Fibroblast of skin of left biceps (primary cell): ENCODE data around the gene KREMEN1.
"Not testable (repeated sequence)": the region's sequence is repeated elsewhere in the genome, so short reads cannot be mapped to it uniquely, and the experiment has no call there.

ENCODE experiments used
- DNase-seq, 2 experiments: peaks; one replicate each; pipeline ENCODE4 v3.0.0-alpha.2; 2013; ENCODE audit warnings: low read depth in 2 of 2

The KREMEN1 gene

DNA sequence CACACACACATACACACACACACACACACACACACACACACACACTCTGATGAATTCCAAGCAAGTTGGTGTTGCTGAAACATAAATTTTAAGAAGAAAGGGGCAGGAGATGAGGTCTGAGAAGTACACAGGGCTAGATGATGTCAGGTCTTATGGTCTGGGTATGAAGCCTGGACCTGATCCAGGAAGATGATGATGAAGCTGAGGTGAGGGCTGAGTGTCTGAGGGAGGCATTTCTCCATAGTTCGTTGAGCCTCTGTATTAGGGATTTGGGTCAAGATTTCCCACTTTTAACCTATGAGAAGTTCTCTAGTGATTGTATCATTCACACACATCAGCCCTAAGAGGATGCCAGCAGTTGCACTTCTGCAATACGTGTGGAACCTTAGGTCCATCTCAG lies 32.6 kb downstream of the KREMEN1 start:
- DNase-seq, result no peak

DNA sequence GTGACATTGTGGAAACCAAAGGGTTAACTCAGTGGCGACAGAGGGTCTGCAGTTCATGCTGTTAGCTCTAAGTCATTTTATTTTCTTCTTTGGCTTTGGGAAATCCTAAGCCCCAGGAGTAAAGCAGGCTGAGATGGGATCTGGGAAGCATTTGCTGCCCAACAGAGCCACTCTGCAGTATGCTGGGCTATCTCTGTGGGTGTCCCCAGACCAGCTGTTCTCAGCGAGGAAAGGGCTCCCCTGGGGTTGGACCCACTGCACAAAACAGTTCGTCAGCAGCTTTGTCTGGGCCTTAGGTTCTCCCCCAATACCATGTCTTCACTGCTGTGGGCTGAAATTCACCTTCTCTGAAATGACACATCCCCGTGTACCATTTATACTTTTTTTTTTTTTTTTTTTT lies 34.0 kb downstream of the KREMEN1 start:
- DNase-seq, result no peak

DNA sequence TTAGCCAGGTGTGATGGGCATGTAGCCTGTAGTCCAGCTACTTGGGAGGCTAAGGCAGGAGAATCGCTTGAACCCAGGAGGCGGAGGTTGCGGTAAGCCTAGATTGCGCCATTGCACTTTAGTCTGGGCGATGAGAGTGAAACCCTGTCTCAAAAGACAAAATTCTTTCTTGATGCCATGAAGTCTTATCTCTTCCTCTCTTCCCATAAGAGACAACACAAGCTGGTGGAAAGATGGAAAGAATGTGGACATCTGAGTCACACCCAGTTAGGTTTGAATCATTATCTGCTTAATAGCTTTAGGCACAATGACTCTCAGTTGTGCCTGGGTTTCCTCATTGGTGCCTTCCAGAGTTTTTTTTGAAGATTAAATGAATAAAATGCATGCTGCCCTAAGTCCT lies 35.3 kb downstream of the KREMEN1 start:
- DNase-seq, result no peak

DNA sequence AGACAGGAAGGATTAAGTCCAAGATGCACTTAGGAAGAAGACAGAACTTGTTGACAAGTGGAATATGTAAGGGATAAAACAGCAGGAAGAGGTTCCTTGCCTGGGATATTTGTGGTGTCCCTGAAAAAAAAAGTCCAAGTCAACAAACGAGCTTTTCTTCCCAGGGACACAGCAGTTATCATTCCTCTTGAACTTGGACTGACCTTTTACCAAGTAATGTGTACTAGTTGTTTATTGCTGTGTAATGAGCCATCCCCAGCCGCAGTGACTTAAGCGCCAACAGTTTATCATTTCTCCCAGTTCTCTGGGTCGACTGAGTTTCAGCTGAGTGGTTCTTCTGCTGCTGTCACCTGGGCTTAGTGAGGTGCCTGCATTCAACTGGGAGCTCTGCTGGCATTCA lies 37.0 kb downstream of the KREMEN1 start:
- no peak for DNase-seq

DNA sequence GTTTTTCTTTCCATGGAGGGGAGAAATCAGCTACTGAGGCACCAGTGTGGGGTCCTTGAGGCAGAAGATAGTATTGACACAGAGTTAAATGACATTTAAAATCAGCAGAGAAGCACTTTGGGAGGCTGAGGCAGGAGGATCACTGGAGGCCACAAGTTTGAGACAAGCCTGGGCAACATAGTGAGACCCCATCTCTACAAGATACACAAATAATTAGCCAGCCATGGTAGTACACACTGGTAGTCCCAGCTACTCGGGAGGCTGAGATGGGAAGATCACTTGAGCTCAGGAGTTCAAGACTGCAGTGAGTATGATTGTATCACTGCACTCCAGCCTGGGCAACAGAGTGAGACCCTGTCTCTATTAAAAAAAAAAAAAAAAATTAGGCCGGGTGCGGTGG lies 38.1 kb downstream of the KREMEN1 start:
- no peak for DNase-seq

DNA sequence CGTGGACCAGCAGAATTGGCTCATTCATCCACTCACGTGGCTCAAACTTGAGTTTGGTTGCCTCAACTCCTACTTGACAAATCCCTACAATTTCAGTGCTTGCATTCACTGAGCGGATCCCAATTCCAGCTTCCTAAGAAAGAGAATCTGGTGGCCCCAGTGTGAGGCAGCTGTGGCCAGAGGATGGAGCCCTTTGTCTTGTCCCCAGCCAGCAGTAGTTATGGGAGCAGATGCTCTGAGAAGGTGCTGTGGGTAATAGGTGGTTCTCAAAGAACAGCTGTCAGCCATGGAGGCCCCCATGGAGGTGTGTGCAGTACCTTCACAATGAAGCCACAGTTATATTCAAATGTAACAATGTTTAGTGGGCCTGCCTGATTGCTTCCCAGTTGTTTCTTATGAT lies 39.3 kb downstream of the KREMEN1 start:
- DNase-seq, result no peak

DNA sequence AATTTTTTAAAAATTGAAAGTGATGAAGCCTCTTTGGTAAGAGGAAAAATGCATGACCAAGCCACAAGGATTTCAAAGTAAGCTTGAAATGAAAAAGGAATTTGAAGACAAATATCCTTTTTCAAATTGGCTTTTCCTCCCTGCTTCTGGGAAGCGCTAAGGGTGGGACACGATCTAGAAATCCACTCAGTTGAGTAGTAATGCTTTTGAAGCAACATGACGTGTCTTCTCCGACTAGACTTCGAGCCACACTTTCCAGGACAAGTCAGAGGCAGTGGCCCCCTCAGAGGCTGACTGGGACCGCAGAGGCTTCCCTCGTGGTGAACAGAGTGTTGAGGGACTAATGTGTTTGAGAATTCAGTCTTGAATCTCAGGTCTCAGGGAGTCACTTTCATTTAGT lies 39.8 kb downstream of the KREMEN1 start:
- DNase-seq, result no peak

DNA sequence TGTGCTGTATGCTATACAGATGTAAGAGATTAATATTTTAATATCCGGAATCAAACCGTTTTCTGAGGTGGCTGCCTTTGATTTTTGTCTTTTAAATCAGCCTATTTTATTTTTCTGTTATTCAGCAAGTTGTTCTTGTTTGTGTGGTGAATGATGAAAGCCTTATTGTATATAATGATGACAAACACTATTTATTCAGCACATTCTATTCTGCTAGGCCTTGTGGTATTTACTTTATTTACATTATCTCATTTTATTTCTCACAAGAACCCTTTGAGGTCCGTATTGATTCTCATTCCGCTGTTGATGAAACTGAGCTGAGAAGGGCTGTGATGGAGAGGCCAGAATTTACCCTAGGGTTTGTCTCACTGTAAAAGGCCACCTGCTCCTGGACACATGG lies 40.5 kb downstream of the KREMEN1 start:
- no peak for DNase-seq

DNA sequence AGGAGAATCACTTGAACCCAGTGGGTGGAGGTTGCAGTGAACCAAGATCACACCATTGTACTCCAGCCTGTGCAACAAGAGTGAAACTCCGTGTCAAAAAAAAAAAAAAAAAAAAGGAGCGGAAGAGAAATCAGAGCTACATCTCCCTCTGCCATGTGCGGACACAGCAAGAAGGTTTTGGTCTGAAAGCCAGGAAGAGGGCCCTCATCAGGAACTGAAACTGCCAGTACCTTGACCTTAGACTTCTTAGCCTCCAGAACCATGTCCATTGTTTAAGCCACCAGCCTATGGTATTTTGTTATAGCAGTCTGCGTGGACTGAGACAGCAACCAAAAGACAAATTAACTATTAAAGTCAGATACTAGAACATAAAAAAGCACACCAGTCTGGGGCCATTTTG lies 41.6 kb downstream of the KREMEN1 start:
- DNase-seq, result no peak

DNA sequence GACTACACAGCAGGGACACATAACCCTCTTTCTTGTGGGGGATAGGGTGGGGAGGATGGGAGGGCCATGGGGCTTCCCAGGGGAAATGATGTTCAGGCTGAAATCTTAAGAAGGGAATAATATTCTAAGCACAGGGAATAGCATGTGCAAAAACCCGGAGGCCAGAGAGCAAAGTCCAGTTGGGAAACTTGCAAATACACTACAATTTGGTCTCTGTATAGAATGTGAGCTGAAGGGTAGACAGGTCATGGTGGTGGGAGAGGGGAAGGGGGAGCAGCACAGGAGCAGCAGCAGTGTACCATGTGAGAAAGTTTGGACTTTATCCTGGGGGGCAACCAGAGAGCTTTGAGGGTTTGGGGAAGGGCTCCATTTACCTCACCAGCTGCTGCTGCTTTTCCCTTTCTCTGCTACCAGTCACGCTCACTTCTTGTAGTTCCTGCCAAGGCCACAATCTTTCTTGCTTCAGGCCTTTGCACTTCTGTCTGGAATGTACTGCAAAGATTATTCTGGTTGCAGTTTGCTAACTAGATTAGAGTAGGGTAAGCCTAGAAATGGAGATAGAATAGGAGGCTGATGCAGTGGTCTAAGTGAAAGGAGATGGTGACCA lies 43.0 kb downstream of the KREMEN1 start:
- no peak for DNase-seq

DNA sequence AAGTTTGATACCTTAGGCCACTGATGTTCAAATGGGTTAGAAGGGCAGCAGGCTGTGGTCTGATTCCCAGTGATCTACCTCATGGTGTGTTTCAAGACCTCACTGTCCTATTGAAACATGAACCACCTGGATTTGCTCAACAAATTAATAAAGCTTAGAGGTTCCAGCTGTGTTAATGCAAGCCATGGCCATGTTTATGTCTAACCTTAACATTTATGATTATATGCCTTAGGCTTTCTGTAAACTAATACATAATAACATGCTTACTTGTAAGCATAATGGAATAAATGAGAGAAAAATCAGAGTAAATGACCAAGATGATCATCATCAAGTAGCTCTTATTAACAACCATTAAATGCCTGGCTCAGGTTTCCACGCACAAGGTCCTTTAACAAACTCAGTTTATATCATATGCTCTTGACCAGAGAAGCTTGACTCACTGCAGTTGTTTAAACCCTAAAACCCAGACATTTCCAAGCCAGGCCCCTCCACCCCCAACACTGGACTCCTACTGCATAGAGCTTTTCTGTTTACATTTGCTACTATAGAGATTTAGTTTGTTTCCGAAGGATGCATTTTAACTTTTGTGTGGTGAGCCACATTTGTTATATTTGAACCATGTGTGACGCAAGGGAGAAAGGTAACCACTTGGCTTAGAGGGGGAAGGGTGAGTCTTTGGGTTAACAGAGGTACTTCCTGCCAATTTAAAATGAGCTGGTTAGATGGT lies 43.7 kb downstream of the KREMEN1 start:
- DNase-seq, result no peak

DNA sequence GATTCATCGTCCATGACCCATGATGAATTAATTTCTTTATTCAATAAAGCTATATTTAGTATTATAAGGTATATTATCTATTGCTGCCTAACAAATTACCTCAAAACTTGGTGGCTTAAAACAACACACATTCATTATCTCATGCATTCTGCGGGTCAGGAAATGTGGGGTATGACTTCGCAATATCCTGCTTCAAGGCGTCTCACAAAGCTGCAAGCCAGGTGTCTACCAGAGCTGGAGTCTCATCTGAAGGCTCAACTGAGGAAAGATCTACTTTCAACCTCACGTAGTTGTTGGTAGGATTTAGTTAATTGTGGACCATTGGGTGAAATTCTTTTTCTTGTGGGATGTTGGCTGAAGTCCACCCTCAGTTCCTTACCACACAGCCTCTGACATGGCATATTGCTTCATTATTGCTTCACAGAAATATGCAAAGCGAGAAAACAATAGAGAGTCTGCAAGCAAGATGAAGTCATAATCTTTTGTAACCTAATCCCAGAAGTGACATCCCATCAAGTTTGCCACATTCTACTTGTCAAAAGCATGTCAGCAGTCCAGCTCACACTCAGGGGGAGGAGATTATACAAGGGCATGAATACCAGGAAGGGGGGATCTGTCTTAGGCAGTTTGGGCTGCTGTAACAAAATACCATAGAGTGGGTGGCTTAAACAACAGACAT lies 45.1 kb downstream of the KREMEN1 start:
- no peak for DNase-seq

DNA sequence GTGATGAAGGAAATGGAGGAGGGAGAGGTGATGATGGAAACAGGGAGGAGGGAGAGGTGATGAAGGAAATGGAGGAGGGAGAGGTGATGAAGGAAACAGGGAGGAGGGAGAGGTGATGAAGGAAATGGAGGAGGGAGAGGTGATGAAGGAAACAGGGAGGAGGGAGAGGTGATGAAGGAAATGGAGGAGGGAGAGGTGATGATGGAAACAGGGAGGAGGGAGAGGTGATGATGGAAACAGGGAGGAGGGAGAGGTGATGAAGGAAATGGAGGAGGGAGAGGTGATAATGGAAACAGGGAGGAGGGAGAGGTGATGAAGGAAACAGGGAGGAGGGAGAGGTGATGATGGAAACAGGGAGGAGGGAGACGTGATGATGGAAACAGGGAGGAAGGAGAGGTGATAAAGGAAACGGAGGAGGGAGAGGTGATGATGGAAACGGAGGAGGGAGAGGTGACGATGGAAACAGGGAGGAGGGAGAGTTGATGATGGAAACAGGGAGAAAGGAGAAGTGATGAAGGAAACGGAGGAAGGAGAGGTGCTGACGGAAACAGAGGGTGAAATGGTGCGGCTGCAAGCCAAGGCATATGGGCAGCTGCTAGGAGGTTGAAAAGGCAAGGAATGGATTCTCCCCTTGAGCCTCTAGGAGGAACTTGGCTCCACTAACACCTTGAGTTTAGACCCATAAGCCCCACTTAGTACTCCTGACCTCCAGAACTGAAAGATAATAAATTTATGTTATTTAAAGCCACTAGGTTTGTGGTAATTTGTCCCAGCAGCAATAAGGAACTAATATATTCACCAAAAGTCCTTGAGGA lies 47.5 kb downstream of the KREMEN1 start:
- DNase-seq, result not testable (repeated sequence)

DNA sequence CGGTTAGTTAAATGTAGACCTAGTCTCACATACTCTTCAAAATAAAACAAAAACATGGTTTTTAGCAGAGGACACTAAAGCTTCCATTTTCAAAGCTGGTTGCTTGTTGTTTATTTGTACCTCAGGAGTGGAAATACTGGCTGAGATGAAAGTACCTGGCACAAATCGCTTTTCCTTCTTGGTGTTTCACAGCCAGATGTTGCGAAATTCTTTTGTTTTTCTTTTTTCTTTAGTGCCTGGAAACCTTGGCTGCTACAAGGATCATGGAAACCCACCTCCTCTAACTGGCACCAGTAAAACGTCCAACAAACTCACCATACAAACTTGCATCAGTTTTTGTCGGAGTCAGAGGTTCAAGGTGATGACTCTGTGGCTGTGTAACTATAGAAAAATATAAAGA lies 48.3 kb downstream of the KREMEN1 start:
- DNase-seq, result no peak

DNA sequence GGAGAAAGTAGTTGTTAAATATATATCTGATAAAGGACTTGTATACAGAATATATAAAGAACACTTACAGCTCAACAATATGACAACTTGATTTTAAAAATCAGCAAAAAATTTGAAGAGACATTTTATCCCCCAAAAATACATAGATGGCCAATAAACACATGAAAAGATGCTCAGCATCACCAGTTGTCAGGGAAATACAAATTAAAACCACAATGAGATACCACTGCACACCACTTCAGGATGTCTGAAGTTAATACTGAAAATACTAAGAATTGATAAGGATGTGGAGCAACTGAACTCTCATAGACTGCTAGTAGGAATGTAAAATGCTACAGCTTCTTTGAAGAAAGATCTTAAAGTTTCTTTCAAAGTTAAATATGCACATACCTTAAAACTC lies 49.2 kb downstream of the KREMEN1 start:
- no peak for DNase-seq

DNA sequence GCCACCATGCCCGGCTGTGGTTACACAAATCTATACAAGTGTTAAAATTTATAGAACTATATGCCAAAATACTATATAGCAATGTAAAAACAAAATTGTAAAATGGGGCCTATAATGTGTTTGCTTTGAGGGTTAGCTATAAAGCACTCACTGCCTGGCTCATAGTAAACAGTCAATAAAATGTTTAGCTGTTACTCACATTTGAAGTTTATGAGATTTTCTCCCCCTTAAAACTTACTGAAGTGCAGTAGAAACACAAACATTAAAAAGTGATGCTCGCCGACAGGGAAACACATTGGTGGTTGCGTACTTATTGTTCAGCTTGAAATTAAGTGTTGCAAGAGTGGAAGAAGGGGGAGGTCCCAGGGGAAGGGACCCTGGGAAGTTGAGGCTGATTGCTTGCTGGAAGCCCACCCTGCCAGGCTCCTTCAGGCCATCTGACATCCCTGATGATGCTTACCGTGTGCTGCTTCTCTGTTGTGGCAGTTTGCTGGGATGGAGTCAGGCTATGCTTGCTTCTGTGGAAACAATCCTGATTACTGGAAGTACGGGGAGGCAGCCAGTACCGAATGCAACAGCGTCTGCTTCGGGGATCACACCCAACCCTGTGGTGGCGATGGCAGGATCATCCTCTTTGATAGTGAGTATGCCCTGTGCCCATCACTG lies 52.1 kb downstream of the KREMEN1 start:
- no peak for DNase-seq

DNA sequence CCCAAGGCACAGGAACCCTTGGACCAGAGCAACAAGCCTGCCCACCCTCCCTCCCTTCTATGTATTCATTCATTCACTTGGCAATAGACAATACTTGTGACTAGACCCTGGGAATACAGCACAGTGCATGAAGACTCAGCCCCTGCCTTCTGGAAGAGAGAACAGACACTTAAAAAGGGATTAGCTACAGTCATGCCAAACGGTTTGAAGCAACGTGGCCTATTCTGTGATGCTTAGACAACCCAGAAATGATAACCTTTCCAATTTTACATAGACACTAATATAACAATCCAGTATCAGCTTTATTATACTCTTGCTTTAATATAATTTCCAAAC lies 52.6 kb downstream of the KREMEN1 start:
- DNase-seq, result no peak

DNA sequence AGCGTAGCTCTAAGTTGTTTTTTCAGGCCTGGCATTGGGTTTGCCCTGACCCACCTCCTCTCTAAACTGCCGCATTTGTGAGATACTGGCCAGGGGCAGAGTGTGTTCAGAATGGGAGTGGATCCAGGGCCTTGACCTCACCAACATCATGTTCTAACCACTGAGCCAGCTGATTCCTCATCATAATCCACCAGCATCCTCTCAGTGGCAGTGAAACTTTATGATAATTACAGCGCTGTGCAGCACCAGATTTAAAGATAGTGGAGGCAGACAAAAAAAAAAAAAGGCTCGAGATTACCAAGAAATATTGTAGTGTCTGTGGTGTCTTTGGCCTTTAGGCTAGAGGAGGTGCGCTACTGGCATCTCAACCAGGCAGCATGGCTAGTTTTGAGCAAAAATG lies 53.0 kb downstream of the KREMEN1 start:
- DNase-seq, result no peak

DNA sequence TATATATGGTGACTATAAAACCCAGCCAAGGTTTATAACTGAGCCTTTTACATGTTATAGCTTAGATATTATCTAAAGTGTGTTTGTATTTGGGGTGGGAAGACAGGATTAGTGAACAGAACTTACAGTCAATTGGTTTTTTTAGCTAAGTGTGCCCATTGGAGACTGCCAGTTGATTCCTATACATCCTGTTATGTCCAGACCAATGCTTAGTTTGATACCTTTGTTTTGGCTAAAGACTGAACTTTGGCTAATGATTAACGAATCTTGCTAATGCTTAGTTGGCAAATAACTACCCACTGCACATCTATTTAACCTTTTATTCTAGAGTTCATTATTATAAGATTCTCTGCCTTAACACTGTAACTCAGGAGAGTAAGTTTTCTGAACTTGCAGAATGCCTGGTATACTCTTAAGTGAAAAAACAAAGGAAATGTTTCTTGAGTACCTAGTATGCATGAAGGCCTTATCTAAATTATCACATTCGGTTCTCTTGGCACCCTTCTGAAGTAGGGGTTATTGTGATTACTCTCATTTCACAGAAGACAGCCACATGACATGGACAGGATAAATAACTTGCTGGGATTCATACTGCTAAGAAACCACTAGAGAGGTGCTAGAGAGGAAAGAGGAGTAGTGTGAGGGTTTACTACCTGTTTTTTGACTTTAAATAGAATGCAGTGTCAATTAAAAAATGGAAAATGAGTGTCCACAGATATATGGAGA lies 54.0 kb downstream of the KREMEN1 start:
- DNase-seq, result no peak

DNA sequence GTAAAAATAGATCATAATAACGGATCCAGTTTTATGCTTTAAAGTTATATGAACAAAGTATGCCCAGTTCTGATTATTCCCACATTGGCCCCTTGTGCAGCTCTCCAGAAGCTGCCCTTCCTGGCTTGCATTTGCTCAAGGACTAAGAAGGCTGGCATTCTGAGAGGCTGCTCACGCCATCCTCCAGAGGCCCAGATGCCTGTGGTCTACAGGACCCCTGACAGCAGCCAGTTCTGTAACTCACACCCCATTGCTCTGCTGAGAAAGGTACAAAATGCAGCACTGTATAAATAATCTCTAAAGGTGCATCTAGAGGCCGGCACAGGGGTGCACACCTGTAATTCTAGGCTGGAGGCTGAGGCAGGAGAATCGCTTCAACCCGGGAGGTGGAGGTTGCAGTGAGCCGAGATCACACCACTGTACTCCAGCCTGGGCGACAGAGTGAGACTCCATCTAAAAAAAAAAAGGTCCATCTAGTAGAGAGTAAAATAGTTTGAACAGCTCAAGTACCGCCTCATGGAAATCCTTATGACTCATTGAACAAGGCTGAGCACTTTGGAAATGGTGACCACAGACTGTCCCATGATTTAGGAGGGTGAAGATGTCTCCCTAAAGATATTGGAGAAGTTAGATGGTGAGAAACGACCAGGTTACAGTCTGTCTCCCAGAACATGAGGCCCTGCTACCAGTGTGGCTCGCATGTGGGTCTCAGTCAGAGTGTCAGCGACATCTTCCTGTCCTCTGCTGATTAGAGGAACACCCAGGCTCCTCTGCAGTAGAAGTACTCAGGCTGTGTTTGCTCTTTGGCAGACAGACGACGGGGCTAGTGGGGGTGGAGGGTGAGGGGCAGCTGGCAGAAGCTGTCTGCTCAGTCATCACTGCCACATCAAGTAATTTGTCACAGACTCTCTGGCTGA lies 56.3 kb downstream of the KREMEN1 start:
- no peak for DNase-seq
